DMS53 treated with DMSO at 0.1 percent for 48 hours (cell line): ENCODE measurements around the gene GRIFIN.

Source experiments
- DNase-seq: peaks from one replicate; lab custom pipeline; 2025; ENCODE audit not compliant: unreplicated experiment; lab: John Stamatoyannopoulos, UW

The GRIFIN gene

GRCh38 chr7:2513702-2514101, 37.5 kb upstream of the GRIFIN start:
- DNase-seq, result no peak

- no peak for DNase-seq
These were observed 36.5 kb upstream of the GRIFIN start for GRCh38 chr7:2512713-2513112.

- no peak for DNase-seq
These were observed 36.0 kb upstream of the GRIFIN start for GRCh38 chr7:2512179-2512661.

- DNase-seq, result no peak
These were observed 35.6 kb upstream of the GRIFIN start for GRCh38 chr7:2511769-2512168.

GRCh38 chr7:2510909-2511768, 34.9 kb upstream of the GRIFIN start:
- no peak for DNase-seq

- DNase-seq, result no peak
These were observed 34.1 kb upstream of the GRIFIN start for GRCh38 chr7:2510130-2510776.

GRCh38 chr7:2509298-2509906, 33.2 kb upstream of the GRIFIN start:
- DNase-seq, result no peak

GRCh38 chr7:2508327-2509215, 32.4 kb upstream of the GRIFIN start:
- DNase-seq, result no peak

GRCh38 chr7:2507917-2508306, 31.7 kb upstream of the GRIFIN start:
- DNase-seq, result no peak

- DNase-seq, result no peak
These were observed 31.2 kb upstream of the GRIFIN start for GRCh38 chr7:2507208-2507916.

- DNase-seq, result no peak
These were observed 29.2 kb upstream of the GRIFIN start for GRCh38 chr7:2505401-2505800.

- no peak for DNase-seq
These were observed 28.7 kb upstream of the GRIFIN start for GRCh38 chr7:2504889-2505375.

- DNase-seq, result no peak
These were observed 28.1 kb upstream of the GRIFIN start for GRCh38 chr7:2504128-2504888.

GRCh38 chr7:2503056-2503941, 27.1 kb upstream of the GRIFIN start:
- DNase-seq, result no peak

GRCh38 chr7:2502647-2502966, 26.4 kb upstream of the GRIFIN start:
- DNase-seq, result no peak

- DNase-seq, result no peak
These were observed 25.9 kb upstream of the GRIFIN start for GRCh38 chr7:2501947-2502646.

GRCh38 chr7:2500701-2501100, 24.5 kb upstream of the GRIFIN start:
- DNase-seq, result no peak
